Measurements from ENCODE around the gene RAB10. TPM values are rescaled to one million over a fixed set of nuclear protein-coding genes. Genes with fewer than 3 reads are reported as not detected.

Gene RAB10
- total RNA-seq, 4 donors from 2014 or later, result 89.5 to 140 (median 134) TPM

DNA sequence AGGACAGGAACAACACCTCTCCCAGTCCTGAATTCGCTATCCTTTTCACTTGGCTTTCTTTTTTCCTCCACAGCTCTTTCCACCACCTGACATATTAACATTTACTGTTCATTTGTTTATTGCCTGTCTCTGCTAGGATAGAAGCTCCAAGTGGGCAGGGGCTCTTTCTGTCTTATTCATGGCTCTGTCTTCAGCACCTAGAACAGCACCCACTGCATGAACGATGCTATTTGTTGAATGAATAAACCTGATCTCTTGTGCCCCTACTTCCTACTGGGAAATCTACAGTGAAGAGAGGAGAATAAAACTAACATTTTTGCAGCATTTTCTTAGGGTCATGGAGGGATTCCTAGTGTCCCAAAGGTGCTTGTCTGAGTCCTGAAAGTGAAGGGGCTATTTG, 114.6 kb downstream of the RAB10 start:
- WGBS, 2 donors, result 33 to 37% methylated on average over 2 of the region's 2 CpGs
- Histone ChIP-seq H3K27ac (no peak overlapping the region), H3K27me3 (no peaks in the 10 kb centered on the region), H3K4me1 (no peaks in the 10 kb centered on the region), H3K9me3 (no peaks in the 10 kb centered on the region), H3K4me3 (replicated peaks in 1 of 3) (no peak overlapping the region), H3K36me3 (no peaks in the 10 kb centered on the region)
- no peak for DNase-seq
- TF ChIP-seq, protein P1, sequence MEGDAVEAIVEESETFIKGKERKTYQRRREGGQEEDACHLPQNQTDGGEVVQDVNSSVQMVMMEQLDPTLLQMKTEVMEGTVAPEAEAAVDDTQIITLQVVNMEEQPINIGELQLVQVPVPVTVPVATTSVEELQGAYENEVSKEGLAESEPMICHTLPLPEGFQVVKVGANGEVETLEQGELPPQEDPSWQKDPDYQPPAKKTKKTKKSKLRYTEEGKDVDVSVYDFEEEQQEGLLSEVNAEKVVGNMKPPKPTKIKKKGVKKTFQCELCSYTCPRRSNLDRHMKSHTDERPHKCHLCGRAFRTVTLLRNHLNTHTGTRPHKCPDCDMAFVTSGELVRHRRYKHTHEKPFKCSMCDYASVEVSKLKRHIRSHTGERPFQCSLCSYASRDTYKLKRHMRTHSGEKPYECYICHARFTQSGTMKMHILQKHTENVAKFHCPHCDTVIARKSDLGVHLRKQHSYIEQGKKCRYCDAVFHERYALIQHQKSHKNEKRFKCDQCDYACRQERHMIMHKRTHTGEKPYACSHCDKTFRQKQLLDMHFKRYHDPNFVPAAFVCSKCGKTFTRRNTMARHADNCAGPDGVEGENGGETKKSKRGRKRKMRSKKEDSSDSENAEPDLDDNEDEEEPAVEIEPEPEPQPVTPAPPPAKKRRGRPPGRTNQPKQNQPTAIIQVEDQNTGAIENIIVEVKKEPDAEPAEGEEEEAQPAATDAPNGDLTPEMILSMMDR (IDR thresholded peaks at IDR 0.05), result no peak
- TF ChIP-seq POLR2A (IDR thresholded peaks at IDR 0.05), result no peak
- intact Hi-C loops (cut with DNase I), result loop anchor here (10.0 kb wide), 1 partner anchor 164 kb away; the partner anchor contains the start of gene KIF3C

DNA sequence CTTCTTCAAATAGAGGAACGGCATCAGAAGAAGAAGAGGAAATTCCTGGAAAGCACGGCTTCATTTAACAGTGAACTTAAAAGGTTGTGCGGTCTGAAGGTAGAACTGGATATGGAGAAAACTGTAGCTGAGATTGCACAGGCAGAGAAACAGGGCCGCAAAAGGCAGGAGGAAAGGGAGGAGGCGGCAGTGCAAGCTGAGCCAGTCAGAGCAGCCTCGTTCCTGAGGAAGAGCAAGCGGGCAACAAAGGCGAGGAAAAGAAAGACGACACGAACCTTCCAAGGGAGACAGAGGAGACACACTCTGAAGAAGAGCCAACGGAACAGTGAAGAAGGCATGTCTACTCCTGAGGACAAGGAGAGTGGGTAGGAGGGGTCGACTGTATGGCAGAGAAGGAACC, 116.4 kb downstream of the RAB10 start:
- Histone ChIP-seq H3K4me3 (replicated peaks in 1 of 3) (no peak overlapping the region), H3K27me3 (no peaks in the 10 kb centered on the region), H3K27ac (no peak overlapping the region), H3K36me3 (no peaks in the 10 kb centered on the region), H3K4me1 (no peaks in the 10 kb centered on the region), H3K9me3 (peaks cover 3% of the 10 kb centered on the region)
- no peak for TF ChIP-seq POLR2A (IDR thresholded peaks at IDR 0.05)
- TF ChIP-seq, protein P1 (IDR thresholded peaks at IDR 0.05), result no peak
- DNase-seq, result no peak
- intact Hi-C loops (cut with DNase I), result no loop called here
- 81 to 83% methylated on average over 12 of the region's 12 CpGs for WGBS, 2 donors

DNA sequence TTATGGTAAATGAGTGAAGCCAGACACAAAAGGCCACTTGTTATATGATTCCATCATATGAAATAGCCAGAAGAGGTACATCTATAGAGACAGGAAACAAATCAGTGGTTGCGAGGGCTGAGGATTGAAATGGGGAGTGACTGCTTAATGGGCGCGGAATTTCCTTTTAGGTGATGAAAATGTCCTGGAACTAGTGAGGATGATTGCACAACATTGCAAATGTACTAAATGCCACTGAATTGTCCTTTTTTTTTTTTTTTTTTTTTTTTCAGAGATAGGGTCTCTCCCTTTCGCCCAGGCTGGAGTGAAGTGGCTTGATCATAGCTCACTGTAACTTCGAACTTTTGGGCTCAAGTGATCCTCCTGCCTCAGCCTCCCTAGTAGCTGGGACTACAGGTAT, 123.7 kb downstream of the RAB10 start:
- H3K36me3 ChIP-seq, result no peaks in the 10 kb centered on the region
- no peak overlapping the region for H3K27ac ChIP-seq
- no peak for DNase-seq
- no peaks in the 10 kb centered on the region for H3K27me3 ChIP-seq
- no peak for TF ChIP-seq POLR2A (IDR thresholded peaks at IDR 0.05)
- TF ChIP-seq, protein P1 (IDR thresholded peaks at IDR 0.05), result no peak
- intact Hi-C loops (cut with DNase I), result no loop called here
- H3K9me3 ChIP-seq, result peaks cover 3% of the 10 kb centered on the region
- no peaks in the 10 kb centered on the region for H3K4me1 ChIP-seq
- WGBS, 2 donors, result 94 to 95% methylated on average over 5 of the region's 5 CpGs
- no peak overlapping the region for H3K4me3 ChIP-seq (replicated peaks in 1 of 3)

DNA sequence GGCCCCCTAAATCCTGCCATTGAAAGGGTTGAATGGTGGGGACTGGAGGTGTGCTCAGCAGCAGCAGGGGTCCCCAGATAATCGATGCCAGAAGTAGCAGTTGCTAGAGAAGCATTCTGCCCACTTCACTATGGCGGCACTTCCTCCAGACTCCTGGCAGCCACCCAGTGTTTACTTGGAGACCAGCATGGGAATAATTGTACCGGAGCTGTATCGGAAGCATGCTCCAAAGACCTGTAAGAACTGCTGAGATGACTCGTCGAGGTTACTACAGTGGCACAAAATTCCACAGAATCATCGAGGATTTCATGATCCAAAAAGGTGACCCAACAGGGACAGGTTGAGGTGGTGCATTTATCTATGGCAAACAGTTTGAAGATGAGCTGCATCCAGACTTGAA, 128.0 kb downstream of the RAB10 start:
- Histone ChIP-seq H3K9me3 (no peaks in the 10 kb centered on the region), H3K4me3 (replicated peaks in 1 of 3) (no peak overlapping the region), H3K27ac (no peak overlapping the region), H3K4me1 (no peaks in the 10 kb centered on the region), H3K36me3 (no peaks in the 10 kb centered on the region), H3K27me3 (no peaks in the 10 kb centered on the region)
- intact Hi-C loops (cut with DNase I), result no loop called here
- no peak for DNase-seq
- TF ChIP-seq POLR2A (IDR thresholded peaks at IDR 0.05), result no peak
- TF ChIP-seq, protein P1 (IDR thresholded peaks at IDR 0.05), result no peak
- 78 to 82% methylated on average over 7 of the region's 7 CpGs for WGBS, 2 donors

DNA sequence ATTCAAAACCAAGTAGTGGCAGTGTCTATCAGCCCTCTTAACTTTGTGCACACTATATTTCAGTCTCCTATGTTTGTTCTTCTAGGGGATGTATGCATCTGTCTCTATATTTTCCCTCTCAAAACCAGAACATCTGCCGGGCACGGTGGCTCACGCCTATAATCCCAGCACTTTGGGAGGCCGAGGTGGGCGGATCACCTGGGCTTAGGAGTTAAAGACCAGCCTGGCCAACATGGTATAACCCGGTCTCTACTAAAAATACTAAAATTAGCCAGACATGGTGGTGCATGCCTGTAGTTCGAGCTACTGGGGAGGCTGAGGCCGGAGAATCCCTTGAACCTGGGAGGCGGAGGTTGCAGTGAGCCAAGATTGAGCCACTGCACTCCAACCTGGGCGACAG, 129.1 kb downstream of the RAB10 start:
- H3K4me1 ChIP-seq, result no peaks in the 10 kb centered on the region
- H3K27ac ChIP-seq, result no peak overlapping the region
- no peak for DNase-seq
- TF ChIP-seq, protein P1 (IDR thresholded peaks at IDR 0.05), result no peak
- TF ChIP-seq POLR2A (IDR thresholded peaks at IDR 0.05), result no peak
- no peaks in the 10 kb centered on the region for H3K27me3 ChIP-seq
- H3K9me3 ChIP-seq, result no peaks in the 10 kb centered on the region
- 91 to 92% methylated on average over 10 of the region's 10 CpGs for WGBS, 2 donors
- no peak overlapping the region for H3K4me3 ChIP-seq (replicated peaks in 1 of 3)
- no peaks in the 10 kb centered on the region for H3K36me3 ChIP-seq
- intact Hi-C loops (cut with DNase I), result no loop called here

All from thyroid gland (tissue), 4 donors.